T-cell (primary cell): ENCODE results near the gene ZSWIM6. TPM values are rescaled to one million over a fixed set of nuclear protein-coding genes. Genes with fewer than 3 reads are reported as not detected.

Experiments
- ATAC-seq, 4 experiments: fragments of 200-7000 bp in 3 of 4; fragments of 150-1000 bp in 1 of 4; cut with Tn5 transposase; replicated peaks in 1 of 4; 1 replicate in 3 of 4; 2 replicates in 1 of 4; pipeline ENCODE4 v1.10.0; 2021; ENCODE audit warnings: moderate library complexity in 3 of 4, mild to moderate bottlenecking in 2 of 4, moderate number of reproducible peaks in 1 of 4
- CTCF ChIA-PET, 2 donors: fragments of 300-600 bp; sonication (Branson Sonifier 250); formaldehyde crosslinking; loops; one replicate each; lab custom pipeline; 2022; ENCODE audit warnings: antibody characterized with exemption in 2 of 2; lab: Charles Lee
- POLR2A ChIA-PET, 2 donors: fragments of 300-600 bp; sonication (Branson Sonifier 250); formaldehyde crosslinking; loops; one replicate each; lab custom pipeline; 2022; ENCODE audit warnings: antibody characterized with exemption in 2 of 2; lab: Charles Lee
- DNase-seq, 35 experiments: peaks; one replicate each; pipeline versions ENCODE4 v3.0.0 to v3.0.0-alpha.2; 2013 to 2023
- H3K27ac ChIP-seq: one replicate; pipeline ENCODE4 v1.5.1; 2013; ENCODE audit warnings: low read length
- H3K27me3 ChIP-seq, 2 experiments: replicated peaks in 1 of 2; 1 replicate in 1 of 2; 2 replicates in 1 of 2; pipeline versions ENCODE4 v1.6.1 to v1.7.0; 2013; ENCODE audit warnings: low read length in 1 of 2, mixed read lengths in 1 of 2; ENCODE audit not compliant: control insufficient read depth in 2 of 2, insufficient read depth in 2 of 2; ENCODE audit errors: extremely low read depth in 1 of 2
- H3K36me3 ChIP-seq, 2 donors: 1 replicate in 1 of 2; 2 replicates in 1 of 2; pipeline versions ENCODE4 v1.6.1 to v1.7.0; 2013; ENCODE audit warnings: low read length in 1 of 2; ENCODE audit not compliant: control insufficient read depth in 2 of 2, insufficient read depth in 1 of 2; ENCODE audit errors: extremely low read depth in 1 of 2
- H3K4me1 ChIP-seq, 2 experiments: 1 replicate in 1 of 2; 2 replicates in 1 of 2; pipeline versions ENCODE4 v1.6.1 to v1.7.0; 2013; ENCODE audit warnings: low read length in 2 of 2, mixed read lengths in 1 of 2; ENCODE audit not compliant: insufficient read depth in 2 of 2, control insufficient read depth in 1 of 2; ENCODE audit errors: extremely low read depth in 1 of 2
- H3K4me3 ChIP-seq, 2 donors: 1 replicate in 1 of 2; 2 replicates in 1 of 2; pipeline versions ENCODE4 v1.5.1 to v1.7.0; 2013; ENCODE audit warnings: mild to moderate bottlenecking in 2 of 2, low read length in 1 of 2, moderate library complexity in 1 of 2; ENCODE audit not compliant: control insufficient read depth in 1 of 2; ENCODE audit errors: extremely low read depth in 1 of 2
- H3K9me3 ChIP-seq: 2 replicates; pipeline ENCODE4 v1.7.0; 2013
- H3K27ac Mint-ChIP-seq, 2 donors: one replicate each; pipeline ENCODE4 v1.8.0; 2020 to 2021; ENCODE audit warnings: mild to moderate bottlenecking in 2 of 2, mixed read lengths in 2 of 2
- H3K27me3 Mint-ChIP-seq, 2 donors: one replicate each; pipeline ENCODE4 v1.8.0; 2021 to 2022; ENCODE audit warnings: mixed read lengths in 2 of 2
- H3K36me3 Mint-ChIP-seq: one replicate; pipeline ENCODE4 v1.8.0; 2021; ENCODE audit warnings: mixed read lengths
- H3K4me1 Mint-ChIP-seq, 3 donors: one replicate each; pipeline ENCODE4 v1.8.0; 2020 to 2022; ENCODE audit warnings: mixed read lengths in 3 of 3, mild to moderate bottlenecking in 1 of 3
- H3K4me3 Mint-ChIP-seq, 3 donors: one replicate each; pipeline ENCODE4 v1.8.0; 2020 to 2022; ENCODE audit warnings: mild to moderate bottlenecking in 3 of 3, mixed read lengths in 3 of 3, moderate library complexity in 3 of 3
- H3K9me3 Mint-ChIP-seq, 3 donors: one replicate each; pipeline ENCODE4 v1.8.0; 2020 to 2022; ENCODE audit warnings: mixed read lengths in 3 of 3
- WGBS: methylation state at CpG from one replicate; pipeline ENCODE4 v1.1.5; 2013; ENCODE audit warnings: missing lambda C conversion rate; ENCODE audit not compliant: insufficient coverage; 5-methylcytosine and 5-hydroxymethylcytosine counted together
- total RNA-seq, 35 experiments: library from RNA in 6 of 35; stranded (reverse) in 6 of 35; fragments of 120-200 nt in 1 of 35; gene quantifications; one replicate each; pipeline versions ENCODE4 v1.2.1 to v1.2.4 and lab custom pipeline; 2013 to 2026

ZSWIM6 gene
- total RNA-seq, 5 donors from 2014 or later (not counting 1 experiment from before 2014, with no cell fraction given) = 8.3 to 11.3 (median 10.1) TPM

GRCh38 chr5:61535828-61536227 lies 203.8 kb downstream of the ZSWIM6 start:
- Histone ChIP-seq H3K27ac (no peak overlapping the region), H3K4me1 (peaks cover 7 to 11% of the 10 kb centered on the region in 2 experiments), H3K9me3 (no peaks in the 10 kb centered on the region), H3K36me3 (peaks cover 9 to 25% of the 10 kb centered on the region in 2 donors), H3K27me3 (no peaks in the 10 kb centered on the region), H3K4me3 (no peak overlapping the region)
- Mint-ChIP-seq H3K27ac (no peak overlapping the region), H3K27me3 (no peaks in the 10 kb centered on the region), H3K36me3 (peaks cover 69% of the 10 kb centered on the region), H3K4me3 (no peak overlapping the region), H3K4me1 (peaks cover 7 to 12% (median 9%) of the 10 kb centered on the region in 3 donors), H3K9me3 (peaks cover 2 to 13% (median 3%) of the 10 kb centered on the region in 3 donors)
- no CpG with 5 or more reads among the region's 7 CpGs for WGBS
- ChIA-PET POLR2A (no interaction called here), CTCF (interaction anchor here in 1 of 2 donors (0.5 kb wide), 1 partner anchor 564 kb away, joined by 3 read pairs; no protein-coding TSS in a partner anchor)
- no peak for ATAC-seq
- no peak for DNase-seq

GRCh38 chr5:61536922-61537321 lies 204.9 kb downstream of the ZSWIM6 start:
- Histone ChIP-seq H3K36me3 (peaks cover 9 to 33% of the 10 kb centered on the region in 2 donors), H3K27me3 (no peaks in the 10 kb centered on the region), H3K4me3 (no peak overlapping the region), H3K9me3 (no peaks in the 10 kb centered on the region), H3K4me1 (peaks cover 7 to 11% of the 10 kb centered on the region in 2 experiments), H3K27ac (no peak overlapping the region)
- ATAC-seq = no peak
- CTCF ChIA-PET = interaction anchor here in 1 of 2 donors (0.5 kb wide), 1 partner anchor 188 kb away, joined by 3 read pairs; no protein-coding TSS in a partner anchor
- no peak for DNase-seq
- Mint-ChIP-seq H3K36me3 (peaks cover 71% of the 10 kb centered on the region), H3K9me3 (peaks cover 3 to 13% (median 4%) of the 10 kb centered on the region in 3 donors), H3K4me3 (no peak overlapping the region), H3K4me1 (peaks cover 7 to 12% (median 9%) of the 10 kb centered on the region in 3 donors), H3K27ac (no peak overlapping the region), H3K27me3 (no peaks in the 10 kb centered on the region)
- WGBS = no CpG with 5 or more reads among the region's 1 CpG
- POLR2A ChIA-PET = no interaction called here

GRCh38 chr5:61538722-61539501 lies 206.9 kb downstream of the ZSWIM6 start:
- ATAC-seq = no peak
- H3K27ac Mint-ChIP-seq = no peak overlapping the region
- Histone ChIP-seq H3K36me3 (peaks cover 9 to 51% of the 10 kb centered on the region in 2 donors), H3K4me3 (no peak overlapping the region), H3K27ac (no peak overlapping the region), H3K9me3 (no peaks in the 10 kb centered on the region), H3K4me1 (peaks cover 7 to 9% of the 10 kb centered on the region in 2 experiments), H3K27me3 (no peaks in the 10 kb centered on the region)
- H3K9me3 Mint-ChIP-seq = peaks cover 0 to 10% (median 4%) of the 10 kb centered on the region in 3 donors
- H3K27me3 Mint-ChIP-seq = no peaks in the 10 kb centered on the region
- peaks cover 5 to 8% (median 7%) of the 10 kb centered on the region in 3 donors for H3K4me1 Mint-ChIP-seq
- no peak for DNase-seq
- no peak overlapping the region for H3K4me3 Mint-ChIP-seq
- 97% methylated on average over 3 of the region's 5 CpGs for WGBS
- peaks cover 73% of the 10 kb centered on the region for H3K36me3 Mint-ChIP-seq
- CTCF ChIA-PET = no interaction called here
- POLR2A ChIA-PET = interaction anchor here in 1 of 2 donors (0.9 kb wide), 1 partner anchor 34 kb away, joined by 3 read pairs; no protein-coding TSS in a partner anchor

- Histone ChIP-seq H3K27me3 (no peaks in the 10 kb centered on the region), H3K27ac (no peak overlapping the region), H3K9me3 (no peaks in the 10 kb centered on the region), H3K4me3 (no peak overlapping the region), H3K36me3 (no peaks in the 10 kb centered on the region), H3K4me1 (no peaks in the 10 kb centered on the region)
- H3K4me3 Mint-ChIP-seq = no peak overlapping the region
- ATAC-seq (no peak), DNase-seq (no peak)
- peaks cover 0 to 4% of the 10 kb centered on the region in 2 donors for H3K27me3 Mint-ChIP-seq
- no peaks in the 10 kb centered on the region for H3K4me1 Mint-ChIP-seq
- WGBS = 82% methylated on average over 3 of the region's 3 CpGs
- peaks cover 19% of the 10 kb centered on the region for H3K36me3 Mint-ChIP-seq
- H3K27ac Mint-ChIP-seq = no peak overlapping the region
- CTCF ChIA-PET = no interaction called here
- POLR2A ChIA-PET = no interaction called here
- peaks cover 0 to 3% (median 0%) of the 10 kb centered on the region in 3 donors for H3K9me3 Mint-ChIP-seq
Measured at GRCh38 chr5:61549530-61549929, 217.5 kb downstream of the ZSWIM6 start.

- peaks cover 0 to 3% (median 0%) of the 10 kb centered on the region in 3 donors for H3K9me3 Mint-ChIP-seq
- WGBS = no CpG with 5 or more reads among the region's 5 CpGs
- Histone ChIP-seq H3K4me3 (no peak overlapping the region), H3K9me3 (no peaks in the 10 kb centered on the region), H3K27ac (no peak overlapping the region), H3K36me3 (no peaks in the 10 kb centered on the region), H3K27me3 (no peaks in the 10 kb centered on the region), H3K4me1 (no peaks in the 10 kb centered on the region)
- H3K4me1 Mint-ChIP-seq = no peaks in the 10 kb centered on the region
- CTCF ChIA-PET = no interaction called here
- peaks cover 4 to 8% of the 10 kb centered on the region in 2 donors for H3K27me3 Mint-ChIP-seq
- no peak overlapping the region for H3K4me3 Mint-ChIP-seq
- POLR2A ChIA-PET = no interaction called here
- DNase-seq (no peak), ATAC-seq (no peak)
- H3K27ac Mint-ChIP-seq = no peak overlapping the region
- peaks cover 7% of the 10 kb centered on the region for H3K36me3 Mint-ChIP-seq
Measured at GRCh38 chr5:61551637-61552313, 219.7 kb downstream of the ZSWIM6 start.

GRCh38 chr5:61559146-61559545 lies 227.1 kb downstream of the ZSWIM6 start:
- no peak overlapping the region for H3K4me3 ChIP-seq
- no peaks in the 10 kb centered on the region for H3K36me3 ChIP-seq
- Mint-ChIP-seq H3K4me3 (no peak overlapping the region), H3K27me3 (peaks cover 4 to 9% of the 10 kb centered on the region in 2 donors), H3K27ac (no peak overlapping the region), H3K36me3 (no peaks in the 10 kb centered on the region), H3K4me1 (no peaks in the 10 kb centered on the region), H3K9me3 (peaks cover 0 to 3% (median 0%) of the 10 kb centered on the region in 3 donors)
- no peaks in the 10 kb centered on the region for H3K9me3 ChIP-seq
- DNase-seq (no peak), ATAC-seq (no peak)
- ChIA-PET CTCF (no interaction called here), POLR2A (no interaction called here)
- no peaks in the 10 kb centered on the region for H3K4me1 ChIP-seq
- no peaks in the 10 kb centered on the region for H3K27me3 ChIP-seq
- no peak overlapping the region for H3K27ac ChIP-seq
